Ovary (tissue), 9 donors: ENCODE data around the gene MEF2B. TPM values are rescaled to one million over a fixed set of nuclear protein-coding genes. Genes with fewer than 3 reads are reported as not detected.
A peak's percentile ranks its signal among the peaks of the same experiment; 100 is the strongest.

Experiments used
- DNase-seq, 5 donors: peaks; one replicate each; pipeline ENCODE4 v3.0.0-alpha.2; 2019 to 2020
- H3K27ac ChIP-seq, 2 donors: fragments of 200-600 bp; one replicate each; pipeline versions ENCODE4 v1.5.1 to v1.8.0; 2019 to 2022
- H3K27me3 ChIP-seq: fragments of 200-600 bp; one replicate; pipeline ENCODE4 v1.8.0; 2022
- H3K36me3 ChIP-seq: fragments of 200-600 bp; sonication (generic); one replicate; pipeline ENCODE4 v1.5.1; 2019
- H3K4me1 ChIP-seq: one replicate; pipeline ENCODE4 v1.8.1; 2013; ENCODE audit warnings: mild to moderate bottlenecking, moderate library complexity; ENCODE audit not compliant: insufficient read depth
- H3K4me3 ChIP-seq: fragments of 200-600 bp; sonication (generic); one replicate; pipeline ENCODE4 v1.5.1; 2017
- H3K9me3 ChIP-seq, 2 donors: fragments of 200-600 bp in 1 of 2; sonication (generic) in 1 of 2; one replicate each; pipeline versions ENCODE4 v1.5.1 to v1.8.1; 2013 to 2019; ENCODE audit warnings: mild to moderate bottlenecking in 1 of 2, moderate library complexity in 1 of 2
- EP300 ChIP-seq: sonication (generic); formaldehyde crosslinking; IDR thresholded peaks from one replicate; pipeline ENCODE4 v1.6.1; 2017; ENCODE audit warnings: antibody characterized with exemption
- POLR2A ChIP-seq: fragments of 450-650 bp; IDR thresholded peaks from one replicate; pipeline ENCODE4 v1.6.1; 2017; ENCODE audit warnings: antibody characterized with exemption, mild to moderate bottlenecking, moderate library complexity
- WGBS, 3 donors: extraction: QIAGEN DNeasy Blood & Tissue Kit in 1 of 3; methylation state at CpG; one replicate each; pipeline versions ENCODE4 v1.1.5 to v1.1.7; 2013 to 2017; 5-methylcytosine and 5-hydroxymethylcytosine counted together
- intact Hi-C, 4 donors: fragments of 100-400 bp; cut with DNase I; formaldehyde crosslinking; loops; one replicate each; pipeline versions ENCODE4 v1.11.0 to v1.15.1; 2022 to 2023
- polyA plus RNA-seq, 2 donors: library from polyadenylated mRNA; stranded (reverse); fragments of 200-250 nt in 1 of 2; fragments of 350-450 nt in 1 of 2; fragmentation: Illumina TruSeq in 1 of 2; extraction: RNeasy Lipid Tissue Mini Kit (QIAGEN cat#74804) in 1 of 2; gene quantifications; one replicate each; pipeline ENCODE4 v1.2.3, GENCODE V29; 2013 to 2014
- total RNA-seq, 7 donors: library from RNA; depleted of rRNA in 2 of 7; stranded (reverse); fragments of >200 nt in 2 of 7; fragmentation: NEBNext Ultra II Directional in 3 of 7; extraction: Animal tissue kit (Norgen Biotek cat#: 25700) in 3 of 7; gene quantifications; one replicate each; pipeline versions ENCODE4 v1.1.0 to v1.2.4, GENCODE V29; 2016 to 2023
- TF ChIP-seq, protein P1 (sequence below), 3 donors: fragments of 450-650 bp in 2 of 3; fragments of 200-600 bp in 1 of 3; IDR thresholded peaks; one replicate each; pipeline versions ENCODE4 v1.5.1 to v1.8.0; 2016 to 2022; ENCODE audit warnings: antibody characterized with exemption in 3 of 3, mild to moderate bottlenecking in 1 of 3
- donor health status: DM: no; HTN: no; CAD: no; lungs with moderate emphysema.
- donor health status: DM: no; HTN: no; CAD: no.
- donor health status: Bipolar disorder and iron deficiency.
- donor health status: DM: yes; HTN: yes; CAD: no.
- donor health status: DM: no; HTN: no; CAD: no.
- donor health status: DM: yes; HTN: yes; CAD: no.

MEF2B gene
- total and polyA plus RNA-seq, 9 donors: 0.35 to 3.6 (median 1.4) TPM; not detected in 1

DNA sequence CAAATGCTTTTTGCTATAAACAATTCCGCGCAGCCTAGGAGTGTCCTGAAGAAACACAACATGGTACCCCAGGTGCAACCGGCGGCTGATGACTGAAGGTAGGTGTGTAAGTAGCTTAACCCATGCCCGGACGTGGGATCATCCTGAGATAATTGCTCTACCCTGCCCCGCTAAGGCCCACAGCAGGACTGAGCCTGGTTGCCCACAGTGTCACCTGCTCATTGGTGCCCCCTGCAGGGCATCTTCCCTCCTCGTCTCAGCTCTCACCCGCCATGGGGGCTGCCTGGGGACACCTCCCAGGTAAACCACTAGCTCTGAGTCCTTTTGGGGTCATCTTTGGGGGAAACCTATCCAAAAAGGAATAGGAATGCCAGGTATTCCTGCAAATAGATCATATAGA lies 54.1 kb downstream of the MEF2B start:
- Histone ChIP-seq H3K27ac (no peak overlapping the region), H3K4me1 (no peaks in the 10 kb centered on the region), H3K4me3 (no peak overlapping the region), H3K36me3 (no peaks in the 10 kb centered on the region), H3K27me3 (no peaks in the 10 kb centered on the region), H3K9me3 (no peaks in the 10 kb centered on the region)
- DNase-seq: no peak
- 83 to 86% (median 84%) methylated on average over 9 of the region's 9 CpGs for WGBS, 3 donors
- intact Hi-C loops: no loop called here
- TF ChIP-seq, protein P1, sequence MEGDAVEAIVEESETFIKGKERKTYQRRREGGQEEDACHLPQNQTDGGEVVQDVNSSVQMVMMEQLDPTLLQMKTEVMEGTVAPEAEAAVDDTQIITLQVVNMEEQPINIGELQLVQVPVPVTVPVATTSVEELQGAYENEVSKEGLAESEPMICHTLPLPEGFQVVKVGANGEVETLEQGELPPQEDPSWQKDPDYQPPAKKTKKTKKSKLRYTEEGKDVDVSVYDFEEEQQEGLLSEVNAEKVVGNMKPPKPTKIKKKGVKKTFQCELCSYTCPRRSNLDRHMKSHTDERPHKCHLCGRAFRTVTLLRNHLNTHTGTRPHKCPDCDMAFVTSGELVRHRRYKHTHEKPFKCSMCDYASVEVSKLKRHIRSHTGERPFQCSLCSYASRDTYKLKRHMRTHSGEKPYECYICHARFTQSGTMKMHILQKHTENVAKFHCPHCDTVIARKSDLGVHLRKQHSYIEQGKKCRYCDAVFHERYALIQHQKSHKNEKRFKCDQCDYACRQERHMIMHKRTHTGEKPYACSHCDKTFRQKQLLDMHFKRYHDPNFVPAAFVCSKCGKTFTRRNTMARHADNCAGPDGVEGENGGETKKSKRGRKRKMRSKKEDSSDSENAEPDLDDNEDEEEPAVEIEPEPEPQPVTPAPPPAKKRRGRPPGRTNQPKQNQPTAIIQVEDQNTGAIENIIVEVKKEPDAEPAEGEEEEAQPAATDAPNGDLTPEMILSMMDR (IDR thresholded peaks at IDR 0.05): no peak
- TF ChIP-seq POLR2A: no peak
- TF ChIP-seq EP300: no peak

DNA sequence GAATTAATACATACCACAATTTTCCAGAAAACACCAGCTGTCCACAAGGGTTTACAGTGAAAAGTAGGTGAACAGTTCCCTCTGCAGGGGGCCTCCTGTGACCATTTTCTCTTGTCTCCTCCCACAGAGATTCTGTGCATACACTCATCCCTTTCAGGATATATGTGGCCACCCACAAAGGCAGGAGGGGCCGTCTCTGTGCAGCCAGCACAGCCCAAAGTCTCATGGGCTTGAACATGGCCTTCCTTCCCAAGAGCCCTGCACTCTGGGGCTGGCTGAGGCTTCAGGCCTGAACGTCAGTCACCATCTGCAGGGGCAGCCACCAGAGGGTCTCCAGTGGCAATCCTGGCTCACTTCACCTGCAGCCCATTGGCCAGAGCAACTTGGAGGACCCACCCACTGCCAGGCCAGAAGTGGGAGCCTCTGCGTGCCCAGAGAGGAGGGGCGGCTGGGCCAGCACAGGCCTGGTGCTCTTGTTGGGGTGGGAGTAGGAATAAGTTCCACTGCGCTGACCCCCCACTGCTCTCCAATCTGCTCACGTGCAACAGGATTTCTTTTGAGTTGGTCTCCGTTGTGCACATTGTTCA lies 56.9 kb downstream of the MEF2B start:
- Histone ChIP-seq H3K36me3 (no peaks in the 10 kb centered on the region), H3K27ac (no peak overlapping the region), H3K4me1 (peaks cover 14% of the 10 kb centered on the region), H3K9me3 (no peaks in the 10 kb centered on the region), H3K4me3 (no peak overlapping the region), H3K27me3 (no peaks in the 10 kb centered on the region)
- DNase-seq: no peak
- TF ChIP-seq POLR2A (no peak), EP300 (no peak)
- TF ChIP-seq, protein P1 (IDR thresholded peaks at IDR 0.05): no peak
- intact Hi-C loops: no loop called here
- 28 to 38% (median 32%) methylated on average over 7 of the region's 7 CpGs for WGBS, 3 donors

DNA sequence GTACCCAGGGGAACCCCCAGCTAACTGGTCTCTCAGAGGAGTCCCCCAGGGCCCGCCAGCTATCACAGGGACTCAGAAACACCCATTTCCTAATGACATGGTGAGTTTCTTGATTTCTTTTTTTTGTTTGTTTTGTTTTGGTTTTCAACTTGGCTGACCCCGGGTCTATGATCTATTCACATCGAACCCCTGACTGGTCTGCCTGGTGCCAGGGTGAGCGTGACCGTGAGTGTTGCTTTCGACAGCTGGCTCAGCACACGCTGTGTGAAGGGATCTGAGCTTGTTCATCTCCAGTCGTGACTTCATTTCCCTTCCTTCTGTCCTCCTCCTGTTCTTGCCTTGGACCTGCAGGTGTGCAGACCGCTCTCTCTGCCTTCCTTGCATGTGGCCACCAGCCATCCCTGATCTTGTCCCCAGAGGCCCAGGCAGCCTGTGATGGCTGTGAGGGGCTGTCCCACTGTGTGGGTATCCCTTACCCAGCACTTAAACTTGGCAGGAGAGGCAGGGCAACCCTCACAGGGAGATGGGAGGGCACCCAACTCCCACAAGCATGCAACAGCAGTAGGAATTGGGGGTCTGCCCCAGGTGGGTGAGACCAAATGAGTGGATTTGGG lies 58.0 kb downstream of the MEF2B start:
- Histone ChIP-seq H3K4me1 (peaks cover 14% of the 10 kb centered on the region), H3K4me3 (no peak overlapping the region), H3K27ac (no peak overlapping the region), H3K36me3 (no peaks in the 10 kb centered on the region), H3K27me3 (no peaks in the 10 kb centered on the region), H3K9me3 (no peaks in the 10 kb centered on the region)
- 65 to 78% (median 76%) methylated on average over 9 of the region's 9 CpGs for WGBS, 3 donors
- intact Hi-C loops: no loop called here
- DNase-seq: no peak
- no peak for TF ChIP-seq EP300
- no peak for TF ChIP-seq POLR2A
- TF ChIP-seq, protein P1 (IDR thresholded peaks at IDR 0.05): no peak

DNA sequence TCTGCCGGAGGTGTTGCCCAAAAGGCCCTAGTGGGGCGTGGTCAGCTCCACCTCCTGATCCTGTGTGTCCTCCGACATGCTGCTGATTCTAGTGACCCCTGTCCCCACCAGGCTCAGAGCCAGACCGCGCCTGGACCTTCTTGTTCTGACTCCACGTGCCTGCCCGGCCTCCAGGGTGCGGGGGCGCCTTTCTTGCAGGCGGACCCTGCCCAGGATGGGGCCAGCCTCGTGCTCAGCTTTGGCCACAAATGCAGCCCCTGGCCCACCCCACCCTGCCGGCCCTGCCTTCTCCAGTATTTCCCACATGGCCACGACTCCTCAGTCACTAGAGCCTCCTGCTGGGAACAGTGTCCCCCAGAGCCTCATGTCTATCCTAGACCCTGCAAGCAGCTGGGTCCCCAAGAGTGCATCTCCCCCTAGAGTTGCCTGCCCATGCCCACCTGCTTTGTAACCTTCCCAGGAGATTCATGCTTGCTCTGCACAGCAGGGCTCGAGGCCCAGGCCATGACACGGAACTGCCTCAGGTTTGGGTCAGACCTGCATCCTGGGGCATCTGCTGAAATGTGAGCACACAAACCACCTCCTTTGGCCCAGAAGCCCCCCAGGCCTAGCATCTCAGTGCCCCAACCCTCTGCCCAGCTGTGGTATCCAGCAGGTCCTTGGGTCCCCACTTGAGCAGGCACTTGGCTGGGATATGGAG lies 58.8 kb downstream of the MEF2B start:
- no peak overlapping the region for H3K4me3 ChIP-seq

More for the DNA sequence above, 58.8 kb downstream of the MEF2B start:
- intact Hi-C loops: no loop called here
- peaks cover 14% of the 10 kb centered on the region for H3K4me1 ChIP-seq
- WGBS, 3 donors: 75 to 79% (median 76%) methylated on average over 15 of the region's 15 CpGs
- no peaks in the 10 kb centered on the region for H3K9me3 ChIP-seq
- no peaks in the 10 kb centered on the region for H3K36me3 ChIP-seq
- TF ChIP-seq, protein P1 (IDR thresholded peaks at IDR 0.05): no peak
- TF ChIP-seq EP300 (no peak), POLR2A (no peak)
- no peak overlapping the region for H3K27ac ChIP-seq
- peak in 3 of 5 donors; percentile 30 to 55 (median 49) for DNase-seq
- H3K27me3 ChIP-seq: no peaks in the 10 kb centered on the region
